ENCODE results near the gene PFKFB4.

DNA sequence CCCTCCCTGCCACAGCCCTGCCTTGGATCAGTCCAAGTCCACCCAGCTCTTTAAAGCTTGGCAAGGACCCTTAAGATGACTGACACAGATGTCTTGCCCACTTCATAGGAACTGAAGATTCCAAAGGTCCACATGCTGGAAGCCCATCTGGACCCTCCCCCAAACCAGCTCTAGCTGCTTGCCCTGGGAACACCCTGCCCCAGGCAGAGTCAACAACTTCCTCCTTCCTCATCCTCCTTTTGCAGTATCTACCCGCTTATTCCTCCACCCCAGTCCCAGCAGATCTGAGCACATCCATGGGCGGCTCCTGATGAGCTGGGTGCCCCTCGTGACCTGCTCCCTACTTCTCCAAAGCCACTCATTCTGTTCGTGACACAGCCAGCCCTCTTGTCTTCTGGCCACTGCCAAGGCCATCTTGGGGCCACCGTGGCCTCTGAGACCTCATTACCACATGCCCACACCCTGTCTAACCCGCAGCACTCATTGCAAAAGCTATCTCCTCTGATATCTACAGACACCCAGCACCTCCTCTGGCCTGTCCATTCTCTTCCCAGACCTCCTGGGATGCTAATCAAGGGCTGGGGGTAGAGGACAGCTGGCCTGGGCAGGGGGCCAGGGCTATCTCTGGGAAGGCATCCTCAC lies 2.0 kb upstream of the PFKFB4 start:
- TF ChIP-seq, protein P1, sequence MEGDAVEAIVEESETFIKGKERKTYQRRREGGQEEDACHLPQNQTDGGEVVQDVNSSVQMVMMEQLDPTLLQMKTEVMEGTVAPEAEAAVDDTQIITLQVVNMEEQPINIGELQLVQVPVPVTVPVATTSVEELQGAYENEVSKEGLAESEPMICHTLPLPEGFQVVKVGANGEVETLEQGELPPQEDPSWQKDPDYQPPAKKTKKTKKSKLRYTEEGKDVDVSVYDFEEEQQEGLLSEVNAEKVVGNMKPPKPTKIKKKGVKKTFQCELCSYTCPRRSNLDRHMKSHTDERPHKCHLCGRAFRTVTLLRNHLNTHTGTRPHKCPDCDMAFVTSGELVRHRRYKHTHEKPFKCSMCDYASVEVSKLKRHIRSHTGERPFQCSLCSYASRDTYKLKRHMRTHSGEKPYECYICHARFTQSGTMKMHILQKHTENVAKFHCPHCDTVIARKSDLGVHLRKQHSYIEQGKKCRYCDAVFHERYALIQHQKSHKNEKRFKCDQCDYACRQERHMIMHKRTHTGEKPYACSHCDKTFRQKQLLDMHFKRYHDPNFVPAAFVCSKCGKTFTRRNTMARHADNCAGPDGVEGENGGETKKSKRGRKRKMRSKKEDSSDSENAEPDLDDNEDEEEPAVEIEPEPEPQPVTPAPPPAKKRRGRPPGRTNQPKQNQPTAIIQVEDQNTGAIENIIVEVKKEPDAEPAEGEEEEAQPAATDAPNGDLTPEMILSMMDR (IDR thresholded peaks at IDR 0.05), result peak in 1 of 3 experiments; percentile 1
- TF ChIP-seq POLR2AphosphoS5 (IDR thresholded peaks at IDR 0.05) (no peak), POLR2A (IDR thresholded peaks at IDR 0.05; ENCODE audit: low read depth) (no peak)
